Activated T-helper 2 cell treated with anti-CD3 and anti-CD28 coated beads, Interferon-gamma antibody, Interleukin-2, Interleukin-4, amounts not matched to agents 10 μg/mL and 5 μg/mL and 100 μg/mL, durations not matched to agents 14 hours and 24 hours and 36 hours (primary cell): ENCODE results near the gene NCAM1. TPM values are rescaled to one million over a fixed set of nuclear protein-coding genes. Genes with fewer than 3 reads are reported as not detected.

Source experiments
- DNase-seq: peaks from one replicate; pipeline ENCODE4 v3.0.0; 2021; ENCODE audit warnings: low spot score
- H3K27ac Mint-ChIP-seq: one replicate; pipeline ENCODE4 v1.8.0; 2021; ENCODE audit warnings: mixed read lengths
- H3K27me3 Mint-ChIP-seq: one replicate; pipeline ENCODE4 v1.8.0; 2021; ENCODE audit warnings: low read depth, mixed read lengths
- H3K36me3 Mint-ChIP-seq: one replicate; pipeline ENCODE4 v1.8.0; 2021; ENCODE audit warnings: low read depth, mixed read lengths
- H3K4me1 Mint-ChIP-seq: one replicate; pipeline ENCODE4 v1.8.0; 2021; ENCODE audit warnings: low read depth, mixed read lengths
- H3K4me3 Mint-ChIP-seq: one replicate; pipeline ENCODE4 v1.8.0; 2021; ENCODE audit warnings: low read depth, mild to moderate bottlenecking, moderate library complexity, mixed read lengths
- H3K9me3 Mint-ChIP-seq: one replicate; pipeline ENCODE4 v1.8.0; 2021; ENCODE audit warnings: mixed read lengths
- intact Hi-C: fragments of 100-400 bp; cut with micrococcal nuclease; formaldehyde crosslinking; loops from one replicate; pipeline ENCODE4 v1.15.1; 2023
- total RNA-seq: library from RNA; stranded (reverse); gene quantifications from 2 replicates; pipeline ENCODE4 v1.2.3, GENCODE V29; 2022

Gene NCAM1
- total RNA-seq, 1 donor from 2014 or later: not detected

DNA sequence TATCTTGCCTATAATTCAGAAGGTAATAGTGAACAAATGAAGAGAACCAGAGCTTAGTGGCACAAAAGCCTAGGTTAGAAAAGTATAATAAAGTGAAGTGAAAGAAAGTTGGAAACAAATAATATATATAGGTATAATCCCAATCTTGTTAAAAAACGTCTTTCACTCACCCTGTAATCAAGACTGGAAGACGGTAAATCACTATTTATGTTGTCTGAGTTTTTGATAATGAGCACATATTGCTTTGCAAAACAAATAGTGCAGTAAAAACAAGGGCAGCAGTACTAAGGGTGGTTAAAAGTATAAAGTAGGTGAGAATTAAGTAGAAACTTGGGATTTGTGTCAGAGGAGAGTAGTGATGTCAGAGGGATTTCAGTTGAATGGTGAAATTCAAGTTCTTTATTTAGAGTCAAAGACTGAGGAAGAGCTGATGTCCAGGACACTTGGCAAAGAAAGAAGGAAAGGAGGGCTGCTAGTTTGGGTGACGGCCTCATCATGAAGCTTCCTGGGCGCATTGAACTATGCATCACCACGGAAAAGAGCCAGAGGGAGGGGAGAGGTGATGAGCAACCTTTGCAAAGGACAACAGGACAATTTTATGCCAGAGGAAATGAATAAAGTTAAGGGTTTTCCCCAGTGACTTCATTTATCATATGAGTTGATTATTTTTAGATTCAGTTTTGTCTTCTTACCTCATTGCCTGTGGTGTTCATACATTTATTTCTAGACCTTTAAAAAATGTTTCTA lies 11.4 kb downstream of the NCAM1 start:
- Mint-ChIP-seq H3K36me3 (no peaks in the 10 kb centered on the region), H3K27ac (no peak overlapping the region), H3K4me3 (no peak overlapping the region), H3K27me3 (peaks cover 15% of the 10 kb centered on the region), H3K9me3 (no peaks in the 10 kb centered on the region), H3K4me1 (no peaks in the 10 kb centered on the region)
- no peak for DNase-seq
- intact Hi-C loops: no loop called here

DNA sequence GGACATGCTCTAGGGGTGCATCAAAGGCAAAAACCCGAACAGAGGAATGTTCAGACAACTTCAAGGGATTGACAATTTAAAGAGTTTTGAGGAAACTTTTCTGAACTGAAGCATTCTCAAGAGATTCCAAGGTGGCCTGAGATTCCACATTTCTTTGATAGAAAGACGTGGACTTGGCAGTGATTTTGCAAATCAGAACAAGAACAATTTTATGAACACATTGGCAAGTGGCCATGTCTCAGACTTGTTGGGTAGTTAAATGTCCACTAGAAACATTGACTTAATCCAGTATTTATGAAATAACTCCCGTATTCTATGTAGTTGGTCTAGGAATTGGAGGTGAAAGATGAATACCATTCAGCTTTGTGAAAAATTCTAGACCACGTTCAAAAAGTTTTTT lies 13.8 kb downstream of the NCAM1 start:
- Mint-ChIP-seq H3K27me3 (peaks cover 7% of the 10 kb centered on the region), H3K36me3 (no peaks in the 10 kb centered on the region), H3K27ac (no peak overlapping the region), H3K9me3 (no peaks in the 10 kb centered on the region), H3K4me1 (no peaks in the 10 kb centered on the region), H3K4me3 (no peak overlapping the region)
- DNase-seq: no peak
- intact Hi-C loops: no loop called here

DNA sequence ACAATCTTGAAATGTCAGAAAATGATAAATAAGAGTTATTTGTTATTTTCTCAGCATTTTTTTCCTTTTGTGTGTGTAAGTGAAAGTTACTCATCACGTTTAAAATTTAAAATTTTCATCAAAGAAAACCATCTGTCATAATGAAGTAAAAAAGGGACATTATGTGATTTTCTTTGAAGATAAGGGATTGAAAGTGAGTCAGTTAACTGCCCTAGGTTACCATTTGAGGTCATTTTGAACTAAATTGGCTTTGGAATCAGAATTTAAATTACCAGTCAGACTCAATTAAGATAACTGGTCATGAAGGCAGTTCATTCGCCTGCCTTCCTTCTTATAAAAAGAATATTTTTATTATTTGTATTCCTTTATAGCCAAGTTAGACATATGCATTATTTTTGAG lies 14.3 kb downstream of the NCAM1 start:
- intact Hi-C loops: no loop called here
- DNase-seq: no peak
- Mint-ChIP-seq H3K4me3 (no peak overlapping the region), H3K9me3 (no peaks in the 10 kb centered on the region), H3K36me3 (no peaks in the 10 kb centered on the region), H3K4me1 (no peaks in the 10 kb centered on the region), H3K27me3 (peaks cover 5% of the 10 kb centered on the region), H3K27ac (no peak overlapping the region)

DNA sequence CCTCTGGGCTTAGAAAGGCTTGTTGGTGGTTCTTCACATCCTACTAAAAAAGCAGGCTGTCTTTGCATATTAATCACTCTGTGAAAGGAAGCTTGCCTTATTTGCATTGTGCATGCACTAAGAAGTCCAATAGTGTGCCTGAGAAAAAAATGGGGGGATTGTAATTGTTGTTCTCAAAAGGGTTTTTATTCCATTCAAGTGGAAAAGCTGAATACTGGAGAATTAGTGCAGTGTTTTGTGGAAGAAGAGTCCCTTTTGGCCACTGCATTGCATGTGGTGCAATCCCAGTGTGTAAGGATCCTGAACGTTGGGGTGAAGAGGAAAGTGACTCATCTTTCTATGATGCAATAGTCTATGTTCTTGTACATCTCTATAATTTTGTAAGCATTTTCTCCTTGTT lies 16.5 kb downstream of the NCAM1 start:
- no peak for DNase-seq
- no peaks in the 10 kb centered on the region for H3K4me1 Mint-ChIP-seq
- no peaks in the 10 kb centered on the region for H3K9me3 Mint-ChIP-seq
- H3K36me3 Mint-ChIP-seq: no peaks in the 10 kb centered on the region
- no peak overlapping the region for H3K27ac Mint-ChIP-seq
- peaks cover 5% of the 10 kb centered on the region for H3K27me3 Mint-ChIP-seq
- intact Hi-C loops: no loop called here
- no peak overlapping the region for H3K4me3 Mint-ChIP-seq

DNA sequence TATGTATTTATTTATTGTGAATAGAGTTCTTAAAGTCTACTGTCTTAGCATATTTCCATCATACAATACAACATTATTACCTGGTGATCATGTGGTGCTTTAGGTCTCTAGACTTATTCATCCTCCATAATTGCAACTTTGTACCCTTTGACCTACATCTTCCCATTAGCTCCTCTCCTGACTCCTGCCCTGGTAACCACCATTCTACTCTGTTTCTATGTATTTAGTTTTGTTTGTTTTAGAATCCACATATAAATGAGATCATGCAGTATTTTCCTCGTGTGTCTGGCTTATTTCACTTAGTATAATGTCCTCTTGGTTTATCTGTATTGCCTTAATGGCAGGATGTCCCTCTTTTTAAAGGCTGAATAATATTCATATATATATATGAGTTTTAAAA lies 22.7 kb downstream of the NCAM1 start:
- H3K4me3 Mint-ChIP-seq: no peak overlapping the region
- no peak for DNase-seq
- H3K27ac Mint-ChIP-seq: no peak overlapping the region
- H3K9me3 Mint-ChIP-seq: peaks cover 5% of the 10 kb centered on the region
- peaks cover 1% of the 10 kb centered on the region for H3K27me3 Mint-ChIP-seq
- no peaks in the 10 kb centered on the region for H3K36me3 Mint-ChIP-seq
- H3K4me1 Mint-ChIP-seq: no peaks in the 10 kb centered on the region
- intact Hi-C loops: no loop called here

DNA sequence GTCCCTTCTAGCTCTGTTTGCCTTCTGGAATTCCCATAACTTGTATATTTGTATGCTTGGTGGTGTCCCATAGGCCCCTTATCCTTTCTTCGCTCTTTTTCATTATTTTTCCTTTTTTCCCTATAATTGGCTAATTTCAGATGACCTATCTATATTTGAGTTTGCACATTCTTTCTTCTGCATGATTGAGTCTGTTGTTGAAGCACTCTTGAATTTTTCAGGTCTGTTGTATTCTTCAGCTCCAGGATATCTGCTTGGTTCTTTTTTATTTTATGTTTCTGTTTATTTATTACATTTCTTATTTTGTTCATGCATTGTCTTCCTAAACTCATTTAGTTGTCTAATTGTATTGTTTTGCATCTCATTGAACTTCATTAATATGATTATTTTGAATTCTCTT lies 28.0 kb downstream of the NCAM1 start:
- no peak overlapping the region for H3K27ac Mint-ChIP-seq
- H3K9me3 Mint-ChIP-seq: peaks cover 12% of the 10 kb centered on the region
- no peaks in the 10 kb centered on the region for H3K36me3 Mint-ChIP-seq
- intact Hi-C loops: no loop called here
- no peaks in the 10 kb centered on the region for H3K27me3 Mint-ChIP-seq
- H3K4me3 Mint-ChIP-seq: no peak overlapping the region
- H3K4me1 Mint-ChIP-seq: no peaks in the 10 kb centered on the region
- DNase-seq: no peak

DNA sequence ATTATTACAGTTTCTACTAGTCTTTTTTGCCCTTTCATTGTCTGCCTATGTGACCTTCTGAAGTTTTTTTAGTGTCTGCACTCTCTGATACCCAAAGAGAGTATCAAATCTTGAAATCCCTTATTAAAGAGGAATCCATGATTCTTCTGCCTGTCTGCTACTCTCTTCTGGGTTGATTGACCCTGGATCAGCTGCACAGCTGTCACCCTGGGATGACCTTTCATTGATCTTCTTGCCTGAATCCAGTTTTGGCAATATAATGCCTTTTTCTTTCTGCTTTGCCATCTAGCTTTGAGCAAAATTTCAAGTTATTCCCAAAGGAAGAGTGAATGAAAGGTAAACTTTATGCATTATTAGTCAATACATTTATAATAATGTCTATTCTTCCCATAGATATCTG lies 32.6 kb downstream of the NCAM1 start:
- Mint-ChIP-seq H3K36me3 (no peaks in the 10 kb centered on the region), H3K27me3 (no peaks in the 10 kb centered on the region), H3K4me3 (no peak overlapping the region), H3K9me3 (peaks cover 7% of the 10 kb centered on the region), H3K27ac (no peak overlapping the region), H3K4me1 (no peaks in the 10 kb centered on the region)
- DNase-seq: no peak
- intact Hi-C loops: no loop called here

DNA sequence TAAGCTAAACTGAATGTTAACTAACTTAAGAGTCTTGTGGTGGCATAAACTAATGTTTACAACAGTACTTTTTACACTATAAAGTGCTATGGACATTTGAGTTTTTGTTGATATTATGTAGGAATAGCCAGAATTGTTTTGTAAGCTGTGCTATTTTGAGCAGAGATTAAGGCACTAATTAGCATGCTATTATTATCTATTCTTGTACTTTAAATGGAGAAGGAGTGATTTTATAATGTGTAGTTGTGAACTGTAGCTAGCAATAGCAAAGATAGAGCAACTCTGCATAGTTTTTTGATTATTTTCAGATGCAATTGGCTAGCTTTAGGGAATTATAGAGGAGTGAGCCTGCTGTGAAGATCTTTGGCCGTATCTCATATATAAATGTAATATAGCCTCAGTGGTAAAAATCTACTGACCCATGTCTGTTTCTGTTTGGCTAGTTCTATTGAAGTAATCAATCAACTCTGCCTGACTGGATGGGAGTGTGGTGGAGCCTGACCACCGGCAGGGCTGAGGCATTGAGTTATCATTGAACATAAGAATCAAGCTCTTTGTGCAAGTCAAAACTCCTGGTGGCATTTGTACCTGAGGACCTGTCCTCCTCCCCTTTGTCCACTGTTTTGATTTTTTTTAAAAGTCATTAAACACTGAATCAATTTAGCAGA lies 34.3 kb downstream of the NCAM1 start:
- Mint-ChIP-seq H3K4me1 (no peaks in the 10 kb centered on the region), H3K27me3 (no peaks in the 10 kb centered on the region), H3K36me3 (no peaks in the 10 kb centered on the region), H3K4me3 (no peak overlapping the region), H3K9me3 (no peaks in the 10 kb centered on the region), H3K27ac (no peak overlapping the region)
- intact Hi-C loops: no loop called here
- no peak for DNase-seq

DNA sequence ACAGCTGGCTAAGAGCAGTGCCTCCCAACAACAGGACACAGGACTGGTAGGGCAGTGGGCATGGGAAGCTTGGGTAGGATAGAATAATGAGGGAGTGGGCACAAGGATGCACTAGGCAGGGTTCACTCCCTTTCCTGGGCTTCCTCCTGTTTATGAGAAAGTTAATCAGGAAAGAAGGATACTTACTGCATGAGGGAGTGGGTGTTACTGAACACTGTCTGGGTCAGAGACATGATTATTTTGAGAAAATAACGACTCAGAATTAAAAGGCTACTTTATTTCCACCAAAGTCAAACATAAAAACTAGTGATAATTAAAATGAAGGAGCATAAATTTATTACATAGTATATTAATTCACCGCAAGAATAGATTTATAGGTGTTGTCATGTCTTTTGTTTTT lies 35.8 kb downstream of the NCAM1 start:
- H3K4me3 Mint-ChIP-seq: no peak overlapping the region
- intact Hi-C loops: no loop called here
- H3K27ac Mint-ChIP-seq: no peak overlapping the region
- DNase-seq: no peak
- H3K36me3 Mint-ChIP-seq: no peaks in the 10 kb centered on the region
- H3K9me3 Mint-ChIP-seq: no peaks in the 10 kb centered on the region
- no peaks in the 10 kb centered on the region for H3K27me3 Mint-ChIP-seq
- H3K4me1 Mint-ChIP-seq: no peaks in the 10 kb centered on the region

DNA sequence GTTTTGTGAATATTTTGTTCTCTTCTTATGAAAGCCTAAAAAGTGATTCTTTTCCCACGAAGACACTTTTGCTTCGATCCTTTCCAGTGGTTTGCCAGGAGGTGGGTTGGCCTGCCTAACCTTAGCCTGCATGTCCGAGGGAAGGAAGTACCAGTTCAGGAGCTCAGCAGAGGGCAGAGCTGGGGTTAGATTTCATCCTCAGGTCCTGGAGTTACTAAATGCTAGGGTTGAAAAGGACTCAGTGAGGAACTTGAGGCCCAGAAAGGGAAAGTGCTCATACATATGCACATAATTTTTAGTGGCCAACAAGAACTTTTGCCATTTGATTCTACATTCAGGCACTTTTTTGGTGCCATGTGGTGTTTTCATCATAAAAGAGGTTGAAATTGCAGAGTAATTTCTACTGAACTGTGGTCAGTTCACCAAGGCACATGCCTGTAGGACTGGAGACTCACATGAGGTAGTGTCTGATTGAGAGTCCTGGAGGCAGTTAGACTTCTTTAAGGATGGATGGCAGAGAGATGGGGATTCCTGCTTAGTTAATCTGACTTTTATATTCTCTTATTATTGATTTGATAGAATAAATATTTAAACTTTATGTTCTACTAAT lies 36.7 kb downstream of the NCAM1 start:
- Mint-ChIP-seq H3K9me3 (no peaks in the 10 kb centered on the region), H3K36me3 (no peaks in the 10 kb centered on the region), H3K4me1 (no peaks in the 10 kb centered on the region), H3K27me3 (no peaks in the 10 kb centered on the region), H3K27ac (no peak overlapping the region), H3K4me3 (no peak overlapping the region)
- intact Hi-C loops: no loop called here
- no peak for DNase-seq

DNA sequence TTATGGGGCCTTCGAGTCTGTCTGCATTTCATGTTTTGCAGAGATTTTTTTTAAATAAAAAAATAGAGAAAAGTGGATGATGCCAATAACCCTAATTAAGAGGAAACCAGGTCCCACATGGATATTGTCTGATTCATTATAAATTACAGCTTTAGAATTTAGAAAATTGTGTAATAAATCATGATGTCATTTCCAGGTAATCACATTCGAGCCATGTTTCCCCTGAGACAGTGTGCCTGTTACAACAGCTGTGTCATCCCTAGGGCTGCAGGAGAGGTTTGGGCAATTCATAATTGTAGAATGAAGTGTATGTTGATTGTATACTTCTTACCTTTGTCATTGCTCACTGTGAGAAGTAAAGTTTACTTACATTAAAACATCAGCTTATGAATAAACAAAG lies 38.3 kb downstream of the NCAM1 start:
- no peak overlapping the region for H3K27ac Mint-ChIP-seq
- no peaks in the 10 kb centered on the region for H3K9me3 Mint-ChIP-seq
- no peaks in the 10 kb centered on the region for H3K36me3 Mint-ChIP-seq
- H3K27me3 Mint-ChIP-seq: no peaks in the 10 kb centered on the region
- H3K4me1 Mint-ChIP-seq: no peaks in the 10 kb centered on the region
- no peak overlapping the region for H3K4me3 Mint-ChIP-seq
- DNase-seq: no peak
- intact Hi-C loops: no loop called here

DNA sequence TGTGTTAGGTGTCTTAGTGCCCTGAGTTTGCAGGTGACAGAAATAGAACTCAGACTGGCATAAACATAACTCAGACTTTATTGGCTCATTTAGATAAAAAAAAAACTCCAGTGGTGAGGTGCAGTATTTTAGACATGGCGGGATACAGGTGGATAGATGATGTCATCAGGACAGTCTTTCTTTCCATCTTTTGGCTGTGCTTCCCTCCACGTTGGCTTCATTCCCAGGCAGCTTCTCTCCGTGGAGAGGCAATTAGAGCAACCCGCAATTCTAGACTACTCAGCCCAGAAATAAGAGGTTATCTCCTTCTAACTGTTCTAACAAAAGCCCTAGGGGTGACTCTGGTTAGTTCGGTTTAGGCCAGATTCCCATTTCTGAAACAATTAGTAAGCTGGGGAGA lies 40.5 kb downstream of the NCAM1 start:
- intact Hi-C loops: no loop called here

DNA sequence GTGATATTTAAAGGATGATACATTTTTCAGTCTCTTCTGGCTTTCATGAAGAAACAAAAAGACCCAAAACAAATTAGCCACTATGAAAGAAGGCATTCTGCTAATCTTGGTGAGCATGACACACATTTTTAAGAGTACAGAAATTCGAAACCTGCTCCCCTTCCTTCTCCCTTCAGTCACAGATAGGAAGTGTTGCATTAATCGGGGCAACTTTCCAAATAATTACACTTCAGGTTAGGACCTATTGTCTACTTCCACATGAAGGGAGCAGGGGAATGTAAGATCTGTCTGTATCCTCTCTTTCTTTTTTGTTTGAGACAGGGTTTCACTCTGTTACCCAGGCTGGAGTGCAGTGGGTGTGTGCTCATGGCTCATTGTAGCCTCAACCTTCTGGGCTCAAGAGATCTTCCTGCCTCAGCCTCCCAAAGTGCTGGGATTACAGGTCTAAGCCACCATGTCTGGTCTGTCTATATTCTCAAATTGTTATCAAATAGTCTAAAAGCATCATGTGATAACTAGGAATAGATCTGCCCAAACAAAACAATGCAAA lies 45.8 kb downstream of the NCAM1 start:
- H3K4me3 Mint-ChIP-seq: no peak overlapping the region
- H3K4me1 Mint-ChIP-seq: no peaks in the 10 kb centered on the region
- no peaks in the 10 kb centered on the region for H3K36me3 Mint-ChIP-seq
- H3K27ac Mint-ChIP-seq: no peak overlapping the region
- H3K27me3 Mint-ChIP-seq: no peaks in the 10 kb centered on the region
- no peaks in the 10 kb centered on the region for H3K9me3 Mint-ChIP-seq
- DNase-seq: no peak
- intact Hi-C loops: no loop called here

More for the DNA sequence above, 40.5 kb downstream of the NCAM1 start:
- no peaks in the 10 kb centered on the region for H3K9me3 Mint-ChIP-seq
- H3K27me3 Mint-ChIP-seq: no peaks in the 10 kb centered on the region
- H3K27ac Mint-ChIP-seq: no peak overlapping the region
- H3K4me3 Mint-ChIP-seq: no peak overlapping the region
- no peak for DNase-seq
- no peaks in the 10 kb centered on the region for H3K36me3 Mint-ChIP-seq
- H3K4me1 Mint-ChIP-seq: no peaks in the 10 kb centered on the region
